Stomach (tissue), 4 donors: ENCODE measurements around the gene ZNF594.
"Not testable (repeated sequence)": the region's sequence is repeated elsewhere in the genome, so short reads cannot be mapped to it uniquely, and the experiment has no call there.

Experiments used
- CTCF ChIP-seq, 7 experiments: fragments of 450-650 bp in 4 of 7; fragments of 200-600 bp in 3 of 7; sonication (generic) in 3 of 7; IDR thresholded peaks; one replicate each; pipeline ENCODE4 v1.5.1; 2016 to 2019; ENCODE audit warnings: antibody characterized with exemption in 7 of 7, control low read depth in 2 of 7, mild to moderate bottlenecking in 1 of 7
- POLR2A ChIP-seq, 4 donors: fragments of 450-650 bp; IDR thresholded peaks; one replicate each; pipeline ENCODE4 v1.6.1; 2016; ENCODE audit warnings: antibody characterized with exemption in 4 of 4, control low read depth in 2 of 4, mild to moderate bottlenecking in 1 of 4, moderate library complexity in 1 of 4

DNA sequence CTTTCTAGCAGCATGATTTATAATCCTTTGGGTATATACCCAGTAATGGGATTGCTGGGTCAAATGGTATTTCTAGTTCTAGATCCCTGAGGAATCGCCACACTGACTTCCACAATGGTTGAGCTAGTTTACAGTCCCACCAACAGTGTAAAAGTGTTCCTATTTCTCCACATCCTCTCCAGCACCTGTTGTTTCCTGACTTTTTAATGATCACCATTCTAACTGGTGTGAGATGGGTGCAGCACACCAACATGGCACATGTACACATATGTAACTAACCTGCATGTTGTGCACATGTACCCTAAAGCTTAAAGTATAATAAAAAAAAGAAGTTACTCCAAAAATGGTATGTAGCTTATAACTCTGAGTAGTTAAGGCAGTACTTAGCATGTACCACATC is 31.0 kb downstream of the ZNF594 start:
- not testable (repeated sequence) for TF ChIP-seq POLR2A, CTCF (IDR thresholded peaks at IDR 0.05)
